Stimulated activated CD4-positive, alpha-beta T cell treated with anti-CD3 and anti-CD28 coated beads, TNF-alpha, amount 100 ng/mL, for 48 hours (primary cell): ENCODE results near the gene ODAM.
"Not testable (repeated sequence)": the region's sequence is repeated elsewhere in the genome, so short reads cannot be mapped to it uniquely, and the experiment has no call there.

ENCODE experiments used
- DNase-seq, 3 donors: peaks; one replicate each; pipeline ENCODE4 v3.0.0-alpha.2; 2020; ENCODE audit warnings: low read depth in 3 of 3

ODAM gene, protein sequence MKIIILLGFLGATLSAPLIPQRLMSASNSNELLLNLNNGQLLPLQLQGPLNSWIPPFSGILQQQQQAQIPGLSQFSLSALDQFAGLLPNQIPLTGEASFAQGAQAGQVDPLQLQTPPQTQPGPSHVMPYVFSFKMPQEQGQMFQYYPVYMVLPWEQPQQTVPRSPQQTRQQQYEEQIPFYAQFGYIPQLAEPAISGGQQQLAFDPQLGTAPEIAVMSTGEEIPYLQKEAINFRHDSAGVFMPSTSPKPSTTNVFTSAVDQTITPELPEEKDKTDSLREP

GRCh38 chr4:70195425-70195824, at the start of gene ODAM:
ODAM (plus strand) TSS chr4:70195725; CDS start chr4:70196544, 819 bp downstream.
- DNase-seq: no peak

GRCh38 chr4:70151271-70151670, 44.3 kb upstream of the ODAM start:
- DNase-seq: no peak

- no peak for DNase-seq
Measured at GRCh38 chr4:70152088-70152487, 43.4 kb upstream of the ODAM start.

DNA sequence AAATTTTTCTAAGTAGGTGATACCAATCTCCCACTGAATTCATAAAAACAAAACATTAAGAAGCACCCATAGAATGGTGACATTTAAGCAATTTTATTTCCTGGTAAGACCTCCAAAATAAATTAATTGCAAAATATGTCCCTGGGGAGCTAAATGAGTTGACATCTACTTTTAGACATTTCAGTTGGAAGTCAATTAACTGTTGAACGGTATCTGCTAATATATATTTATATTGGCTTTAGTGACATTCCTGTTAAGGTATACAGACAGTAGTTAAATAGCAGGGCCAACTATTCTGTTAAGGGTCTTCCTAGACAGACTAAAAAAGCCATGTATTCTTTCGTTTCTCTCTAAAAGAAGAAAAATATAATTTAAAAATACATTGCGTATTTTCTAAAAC, 41.6 kb upstream of the ODAM start, which contains the start of gene PRR27:
Gene PRR27, plus strand, starts transcription at position 301 of the 400 bp plus-strand sequence. CDS start 139 bp downstream, outside the sequence.
- no peak for DNase-seq

GRCh38 chr4:70158576-70158975, 36.9 kb upstream of the ODAM start:
- no peak for DNase-seq

DNA sequence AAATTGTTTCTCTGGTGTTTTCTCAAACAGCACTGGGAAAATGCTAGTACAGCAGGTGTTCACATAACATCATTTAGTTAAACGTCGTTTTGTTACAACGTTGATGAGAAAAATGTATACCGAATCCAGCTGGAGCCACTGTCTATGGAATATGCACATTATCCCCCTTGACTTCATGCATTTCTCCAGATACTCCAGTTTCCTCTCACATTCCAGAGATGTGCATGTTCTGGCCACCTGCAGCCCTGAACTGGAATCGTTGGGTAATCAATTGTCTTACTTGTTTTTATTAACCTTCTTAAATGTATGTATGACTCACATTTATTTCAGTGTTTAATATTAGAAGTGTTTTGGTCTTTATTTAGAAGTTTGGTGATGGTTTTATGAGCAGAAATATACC, 18.4 kb upstream of the ODAM start:
- DNase-seq: no peak

- DNase-seq: no peak
Measured at GRCh38 chr4:70178075-70178660, 17.4 kb upstream of the ODAM start.

DNA sequence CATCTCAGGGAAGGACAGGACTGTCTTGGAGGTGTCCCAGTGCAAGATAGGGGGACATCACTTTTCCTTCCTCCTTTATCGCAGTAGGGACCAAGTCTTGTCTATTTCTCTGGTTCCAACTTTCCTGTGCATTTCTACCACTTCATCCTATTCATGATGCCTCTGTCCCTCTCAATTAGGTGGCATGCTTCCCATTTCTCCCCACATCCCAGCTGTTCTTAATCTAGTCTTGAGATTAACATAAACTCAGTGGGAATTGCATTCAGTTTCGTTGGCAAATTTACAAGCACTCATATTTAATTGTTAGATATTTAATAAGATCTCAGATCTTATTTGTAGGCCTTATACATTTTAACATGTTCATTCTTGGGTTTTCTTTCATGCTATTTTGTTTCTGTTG, 15.7 kb upstream of the ODAM start:
- DNase-seq: no peak

- DNase-seq: no peak
Measured at GRCh38 chr4:70181864-70182263, 13.7 kb upstream of the ODAM start.

- no peak for DNase-seq
Measured at GRCh38 chr4:70182517-70183167, 12.9 kb upstream of the ODAM start.

DNA sequence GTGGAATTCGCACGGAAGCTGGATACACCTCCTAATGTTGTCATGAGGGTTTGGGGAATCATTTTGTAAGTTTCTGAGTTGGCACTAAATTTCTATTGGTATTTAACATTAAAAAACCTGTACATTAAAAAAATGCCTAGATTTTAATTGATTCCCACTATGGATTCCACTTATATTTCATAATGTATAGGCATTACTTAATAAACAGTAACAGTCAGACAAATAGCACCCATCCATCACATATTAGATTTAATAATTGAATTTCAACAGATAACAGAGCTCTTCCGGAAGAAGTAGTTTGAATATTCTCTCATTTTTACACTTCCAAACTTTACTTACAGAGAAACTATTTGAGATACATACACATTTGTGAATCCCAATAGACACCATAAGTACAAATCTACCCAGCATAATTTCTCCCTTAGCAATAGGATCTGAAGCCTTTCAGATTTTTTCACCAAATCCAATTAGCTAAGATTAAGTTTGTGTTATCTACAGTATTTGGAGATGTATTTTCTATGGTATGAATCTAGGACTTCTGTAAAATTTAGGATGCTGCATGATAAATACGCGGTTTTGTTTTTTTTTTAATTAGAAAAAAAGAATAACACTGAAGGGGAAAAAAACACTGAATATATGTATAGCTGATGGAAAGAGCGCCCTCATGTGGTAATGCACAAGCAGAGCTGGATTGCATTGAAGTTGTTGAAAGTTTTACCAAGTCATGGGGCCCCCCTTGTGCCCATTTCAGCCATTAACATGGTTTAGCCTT, 12.2 kb upstream of the ODAM start:
- peak; percentile 0 to 8 (median 1) for DNase-seq

- no peak for DNase-seq
Measured at GRCh38 chr4:70183940-70184246, 11.6 kb upstream of the ODAM start.

- DNase-seq: no peak
Measured at GRCh38 chr4:70187216-70187615, 8.3 kb upstream of the ODAM start.

- no peak for DNase-seq
Measured at GRCh38 chr4:70190579-70190978, 4.9 kb upstream of the ODAM start.

GRCh38 chr4:70191647-70192046, 3.9 kb upstream of the ODAM start:
- DNase-seq: no peak

GRCh38 chr4:70192895-70193294, 2.6 kb upstream of the ODAM start:
- no peak for DNase-seq

DNA sequence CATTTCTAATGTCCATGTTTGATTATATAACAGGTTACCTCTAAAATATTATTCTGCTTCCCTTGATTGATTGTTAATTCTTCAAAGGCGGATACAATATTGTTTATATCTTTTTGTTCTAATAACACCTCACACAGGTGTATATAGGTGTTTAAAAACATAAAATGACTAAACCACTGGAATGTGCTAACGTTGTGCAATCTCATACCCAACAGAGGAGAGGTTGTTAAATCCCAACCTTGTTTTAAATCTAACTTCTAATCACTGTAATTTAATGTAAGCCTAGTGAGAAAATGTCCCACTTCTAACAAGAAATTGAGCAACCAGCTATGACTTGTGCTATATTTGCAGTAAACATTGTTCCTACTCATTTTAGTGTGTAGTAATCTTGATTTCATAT, 1.3 kb downstream of the ODAM start:
- DNase-seq: no peak

GRCh38 chr4:70197842-70198241, 2.3 kb downstream of the ODAM start:
- no peak for DNase-seq

DNA sequence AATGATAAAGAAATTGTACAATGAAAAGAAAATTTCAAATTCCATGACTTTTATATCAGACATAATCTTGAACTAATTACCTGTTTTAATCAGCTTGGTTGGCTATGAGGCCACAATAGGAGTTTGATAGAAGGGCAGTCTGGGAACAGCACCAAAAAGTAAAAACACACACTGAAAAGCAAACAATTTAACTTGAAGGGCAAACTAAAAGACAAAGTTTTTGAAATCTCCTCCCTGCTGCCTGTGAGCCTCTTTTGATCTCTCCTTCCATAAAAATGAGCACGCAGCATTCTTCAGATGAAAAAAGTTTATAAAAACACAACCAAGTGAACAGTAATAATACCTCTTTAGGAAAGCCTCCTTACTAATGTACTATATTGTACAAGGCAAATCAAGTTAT, 8.1 kb downstream of the ODAM start:
- no peak for DNase-seq

- not testable (repeated sequence) for DNase-seq
Measured at GRCh38 chr4:70212752-70213151, 17.2 kb downstream of the ODAM start.

- DNase-seq: not testable (repeated sequence)
Measured at GRCh38 chr4:70216109-70216508, 20.6 kb downstream of the ODAM start.

GRCh38 chr4:70216550-70216949, 21.0 kb downstream of the ODAM start:
- not testable (repeated sequence) for DNase-seq
